WTC11 (cell line): ENCODE data around the gene TMC8. TPM values are rescaled to one million over a fixed set of nuclear protein-coding genes. Genes with fewer than 3 reads are reported as not detected.
A peak's percentile ranks its signal among the peaks of the same experiment; 100 is the strongest.
"Not testable (repeated sequence)": the region's sequence is repeated elsewhere in the genome, so short reads cannot be mapped to it uniquely, and the experiment has no call there.

Source experiments
- ATAC-seq: fragments of 200-7000 bp; cut with Tn5 transposase; 2 replicates; pipeline ENCODE4 v1.10.0; 2021; ENCODE audit warnings: mild to moderate bottlenecking, moderate library complexity
- CTCF ChIA-PET: fragments of 300-600 bp; sonication (Branson Sonifier 250); formaldehyde crosslinking; loops from one replicate; lab custom pipeline; 2021; ENCODE audit warnings: antibody characterized with exemption; lab: Charles Lee
- POLR2A ChIA-PET: fragments of 350-600 bp; sonication (Branson Sonifier 250); formaldehyde crosslinking; loops from one replicate; lab custom pipeline; 2021; ENCODE audit warnings: antibody characterized with exemption; lab: Charles Lee
- DNase-seq: peaks from one replicate; pipeline ENCODE4 v3.0.0; 2021; ENCODE audit warnings: low spot score
- H3K27ac Mint-ChIP-seq: 2 replicates; pipeline ENCODE4 v1.8.0; 2021; ENCODE audit warnings: mixed read lengths
- H3K27me3 Mint-ChIP-seq: 2 replicates; pipeline ENCODE4 v1.8.0; 2021; ENCODE audit warnings: low read depth, mild to moderate bottlenecking, moderate library complexity, mixed read lengths
- H3K36me3 Mint-ChIP-seq: 2 replicates; pipeline ENCODE4 v1.8.0; 2021; ENCODE audit warnings: mixed read lengths
- H3K4me1 Mint-ChIP-seq: 2 replicates; pipeline ENCODE4 v1.8.0; 2022; ENCODE audit warnings: mixed read lengths
- H3K4me3 Mint-ChIP-seq: 2 replicates; pipeline ENCODE4 v1.8.0; 2021; ENCODE audit warnings: mild to moderate bottlenecking, moderate library complexity, mixed read lengths
- H3K9me3 Mint-ChIP-seq: 2 replicates; pipeline ENCODE4 v1.8.0; 2021; ENCODE audit warnings: mixed read lengths
- AR ChIP-seq: fragments of 250-450 bp; sonication (Bioruptor Pico); IDR thresholded peaks from 2 replicates; pipeline ENCODE4 v1.9.0; 2021; ENCODE audit warnings: mild to moderate bottlenecking
- ATF1 ChIP-seq: sonication (generic); formaldehyde crosslinking; IDR thresholded peaks from 2 replicates; pipeline ENCODE4 v1.8.1; 2023; ENCODE audit warnings: mild to moderate bottlenecking, moderate library complexity, missing genetic modification reagents
- ATF2 ChIP-seq: sonication (generic); formaldehyde crosslinking; IDR thresholded peaks from 2 replicates; pipeline ENCODE4 v1.8.1; 2022; ENCODE audit warnings: low read depth, missing genetic modification reagents, borderline replicate concordance
- ETV6 ChIP-seq: sonication (generic); formaldehyde crosslinking; IDR thresholded peaks from 2 replicates; pipeline ENCODE4 v1.8.1; 2022; ENCODE audit warnings: mild to moderate bottlenecking, missing genetic modification reagents
- FOXJ3 ChIP-seq: sonication (generic); formaldehyde crosslinking; IDR thresholded peaks from 2 replicates; pipeline ENCODE4 v1.9.0; 2021; ENCODE audit warnings: missing genetic modification reagents, mild to moderate bottlenecking, borderline replicate concordance
- GABPB1 ChIP-seq: sonication (generic); formaldehyde crosslinking; IDR thresholded peaks from 2 replicates; pipeline ENCODE4 v1.8.1; 2023; ENCODE audit warnings: mild to moderate bottlenecking, missing genetic modification reagents
- MYBL2 ChIP-seq: sonication (generic); formaldehyde crosslinking; IDR thresholded peaks from 2 replicates; pipeline ENCODE4 v1.8.1; 2023; ENCODE audit warnings: mild to moderate bottlenecking, moderate library complexity, missing genetic modification reagents
- NR3C1 ChIP-seq: sonication (generic); formaldehyde crosslinking; conservative IDR thresholded peaks from 2 replicates; pipeline ENCODE4 v1.8.1; 2023; ENCODE audit warnings: low read depth, mild to moderate bottlenecking, missing genetic modification reagents
- PRDM15 ChIP-seq: sonication (generic); formaldehyde crosslinking; IDR thresholded peaks from 2 replicates; pipeline ENCODE4 v1.8.0; 2022; ENCODE audit warnings: missing genetic modification reagents
- SP1 ChIP-seq: sonication (generic); formaldehyde crosslinking; conservative IDR thresholded peaks from 2 replicates; pipeline ENCODE4 v1.8.1; 2022; ENCODE audit warnings: missing genetic modification reagents
- ZMAT4 ChIP-seq: fragments of 250-450 bp; sonication (Bioruptor Pico); IDR thresholded peaks from 2 replicates; pipeline ENCODE4 v1.9.0; 2021; ENCODE audit warnings: mild to moderate bottlenecking
- total RNA-seq: library from RNA; stranded (reverse); gene quantifications from 3 replicates; pipeline ENCODE4 v1.2.3, GENCODE V29; 2021

The TMC8 gene
- total RNA-seq, 1 experiment from 2014 or later: 3.7 TPM

- ATAC-seq (no peak), DNase-seq (no peak)
- H3K36me3 Mint-ChIP-seq: no peaks in the 10 kb centered on the region
- ChIA-PET POLR2A (no interaction called here), CTCF (interaction anchor here (0.6 to 10.2 kb wide), 13 partner anchors 10 to 112 kb away, joined by 3 to 82 read pairs (median 9); partner anchors contain the start of genes AFMID, TK1, TMC6 and TMC8)
- no peak for TF ChIP-seq AR (CRISPR knock-in tag)
- H3K4me3 Mint-ChIP-seq: no peak overlapping the region
- no peaks in the 10 kb centered on the region for H3K9me3 Mint-ChIP-seq
- peaks cover 9% of the 10 kb centered on the region for H3K27me3 Mint-ChIP-seq
- H3K27ac Mint-ChIP-seq: no peak overlapping the region
- H3K4me1 Mint-ChIP-seq: peaks cover 24% of the 10 kb centered on the region
Measured at GRCh38 chr17:78138204-78139060, 7.9 kb downstream of the TMC8 start.

- DNase-seq, H3K36me3 Mint-ChIP-seq, H3K27me3 Mint-ChIP-seq, H3K9me3 Mint-ChIP-seq, ATAC-seq: not testable (repeated sequence)
- CTCF ChIA-PET: interaction anchor here (0.7 to 10.2 kb wide), 10 partner anchors 8 to 1217 kb away, joined by 3 to 82 read pairs (median 12); partner anchors contain the start of genes AFMID, TK1, TMC6 and TMC8
- peak overlapping the region; percentile 72; the same call in 1 of the 2 replicates for H3K27ac Mint-ChIP-seq
- H3K4me3 Mint-ChIP-seq: peak overlapping the region; percentile 43; the same call in 1 of the 2 replicates
- POLR2A ChIA-PET: interaction anchor here (0.8 to 1.7 kb wide), 4 partner anchors 12 to 47 kb away, joined by 4 to 7 read pairs (median 5); partner anchors contain the start of genes AFMID, TK1 and TMC6
- peaks cover 19% of the 10 kb centered on the region for H3K4me1 Mint-ChIP-seq
Measured at GRCh38 chr17:78139861-78140168, 9.2 kb downstream of the TMC8 start.

GRCh38 chr17:78140169-78141051 is 9.8 kb downstream of the TMC8 start:
- H3K9me3 Mint-ChIP-seq: no peaks in the 10 kb centered on the region
- CTCF ChIA-PET: interaction anchor here (0.6 to 10.2 kb wide), 15 partner anchors 8 to 1217 kb away, joined by 3 to 82 read pairs (median 4); partner anchors contain the start of genes AFMID, TK1, TMC6 and TMC8
- peak overlapping the region; percentile 43 for H3K4me3 Mint-ChIP-seq
- 0 out of 2 replicates have a peak, but pooled peaks cover 3% of the 10 kb centered on the region for H3K27me3 Mint-ChIP-seq
- H3K36me3 Mint-ChIP-seq: no peaks in the 10 kb centered on the region
- H3K4me1 Mint-ChIP-seq: peaks cover 19% of the 10 kb centered on the region
- POLR2A ChIA-PET: interaction anchor here (0.8 to 1.7 kb wide), 5 partner anchors 12 to 182 kb away, joined by 3 to 7 read pairs (median 4); partner anchors contain the start of genes AFMID, TK1, TMC6 and TNRC6C
- H3K27ac Mint-ChIP-seq: peak overlapping the region; percentile 72; the same call in 1 of the 2 replicates
- ATAC-seq (peak; percentile 94), DNase-seq (peak; percentile 100)
- 0 out of 2 replicates have a peak, but pooled peaks have one; percentile 26 for TF ChIP-seq GABPB1 (CRISPR knock-in tag)
- no peak for TF ChIP-seq NR3C1 (CRISPR knock-in tag)
- no peak for TF ChIP-seq MYBL2 (CRISPR knock-in tag)
- no peak for TF ChIP-seq ZMAT4 (CRISPR knock-in tag)
- no peak for TF ChIP-seq ATF1 (CRISPR knock-in tag)
- 0 out of 2 replicates have a peak, but pooled peaks have one; percentile 29 for TF ChIP-seq ETV6 (CRISPR knock-in tag)
- peak; percentile 94 for TF ChIP-seq SP1 (CRISPR knock-in tag)
- TF ChIP-seq FOXJ3: no peak
- no peak for TF ChIP-seq ATF2 (CRISPR knock-in tag)
- TF ChIP-seq PRDM15 (CRISPR knock-in tag): peak; percentile 97
- TF ChIP-seq, all 79 proteins: peak for 4
